GM21526 (cell line): Measurements from ENCODE around the gene CARS2.
A peak's percentile ranks its signal among the peaks of the same experiment; 100 is the strongest.
"Not testable (repeated sequence)": the region's sequence is repeated elsewhere in the genome, so short reads cannot be mapped to it uniquely, and the experiment has no call there.

ENCODE experiments used
- ATAC-seq: cut with Tn5 transposase; IDR thresholded peaks from one replicate; pipeline ENCODE4 v1.9.1; 2021; ENCODE audit warnings: moderate library complexity; ENCODE audit not compliant: unreplicated experiment, low FRiP score

Gene CARS2

GRCh38 chr13:110624766-110625756 is 80.9 kb downstream of the CARS2 start:
- no peak for ATAC-seq

DNA sequence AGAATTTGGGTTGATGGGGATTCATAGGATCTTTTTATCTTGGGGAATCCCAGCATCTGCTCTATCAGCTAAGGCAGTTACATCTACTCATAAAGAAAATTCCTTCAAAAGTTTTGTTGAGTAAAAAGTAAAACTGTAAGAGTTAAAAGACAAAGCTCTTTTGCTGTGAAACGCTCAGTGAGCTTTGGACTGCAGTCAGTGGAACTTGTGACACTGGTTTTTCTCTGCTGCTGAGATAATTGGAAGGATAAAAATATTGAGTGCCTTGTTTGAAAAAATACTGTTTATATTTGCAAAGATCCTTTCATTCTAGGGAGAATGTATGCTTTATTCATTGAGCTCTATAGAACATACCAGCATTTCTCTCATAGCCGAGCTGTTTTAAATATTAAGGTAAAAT is 85.3 kb downstream of the CARS2 start:
- ATAC-seq: no peak

GRCh38 chr13:110618780-110619179 is 87.1 kb downstream of the CARS2 start:
- ATAC-seq: no peak

DNA sequence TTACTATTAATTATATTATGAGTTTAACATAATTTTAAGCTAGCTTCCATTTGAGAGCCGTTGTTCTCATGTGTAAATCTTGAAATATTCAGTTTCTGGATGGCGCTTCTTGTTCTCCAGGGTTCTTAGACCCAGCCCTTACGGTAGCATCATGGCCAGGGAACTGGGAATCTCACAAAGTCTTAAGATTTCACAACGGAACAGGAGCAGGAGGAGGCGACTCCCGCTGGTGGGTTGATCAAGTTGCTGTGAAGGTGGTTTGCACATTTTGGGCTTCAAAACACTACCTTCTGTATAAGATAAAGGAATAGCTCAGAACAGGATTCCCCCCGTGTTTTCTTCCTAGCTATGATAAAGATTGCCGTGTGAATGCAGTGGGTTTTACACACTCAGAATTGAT is 87.7 kb downstream of the CARS2 start:
- no peak for ATAC-seq

DNA sequence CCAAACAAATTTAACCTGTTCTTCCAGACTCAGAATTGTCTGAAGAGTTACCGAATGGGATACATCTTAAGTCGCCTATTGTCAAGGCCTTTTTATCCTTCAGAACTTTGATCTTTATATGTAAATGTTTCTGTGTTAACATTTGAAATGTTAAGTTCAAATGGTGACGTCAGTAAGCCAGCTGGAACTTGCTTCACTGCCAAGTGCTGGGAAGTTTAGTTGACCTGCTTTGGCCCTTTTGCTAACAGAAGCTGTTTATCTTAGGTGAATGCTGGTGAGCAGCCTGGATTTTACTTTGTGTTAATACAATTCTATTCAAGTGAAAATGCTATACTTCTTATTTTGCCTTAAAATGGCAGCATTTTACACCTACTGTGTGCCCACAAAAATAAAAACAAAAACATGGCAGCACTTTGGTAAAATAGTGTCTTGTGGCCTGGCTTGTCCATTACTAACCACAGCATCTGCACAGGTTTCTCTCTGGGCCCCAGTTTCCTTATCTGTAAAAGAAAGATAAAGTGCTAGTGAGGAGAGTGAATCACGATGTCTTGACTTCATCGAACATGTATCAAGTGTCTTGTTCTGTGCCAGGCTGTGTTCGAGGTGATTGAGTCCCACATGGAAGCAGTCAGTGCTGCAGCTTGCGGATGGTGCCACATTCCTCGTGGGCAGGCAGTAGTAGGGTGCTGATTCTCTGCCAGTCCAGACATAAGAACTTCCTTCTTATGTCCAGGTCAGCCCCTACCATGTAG is 88.4 kb downstream of the CARS2 start:
- ATAC-seq: no peak

- peak; percentile 46 for ATAC-seq
These were observed 89.5 kb downstream of the CARS2 start for GRCh38 chr13:110616103-110617101.

DNA sequence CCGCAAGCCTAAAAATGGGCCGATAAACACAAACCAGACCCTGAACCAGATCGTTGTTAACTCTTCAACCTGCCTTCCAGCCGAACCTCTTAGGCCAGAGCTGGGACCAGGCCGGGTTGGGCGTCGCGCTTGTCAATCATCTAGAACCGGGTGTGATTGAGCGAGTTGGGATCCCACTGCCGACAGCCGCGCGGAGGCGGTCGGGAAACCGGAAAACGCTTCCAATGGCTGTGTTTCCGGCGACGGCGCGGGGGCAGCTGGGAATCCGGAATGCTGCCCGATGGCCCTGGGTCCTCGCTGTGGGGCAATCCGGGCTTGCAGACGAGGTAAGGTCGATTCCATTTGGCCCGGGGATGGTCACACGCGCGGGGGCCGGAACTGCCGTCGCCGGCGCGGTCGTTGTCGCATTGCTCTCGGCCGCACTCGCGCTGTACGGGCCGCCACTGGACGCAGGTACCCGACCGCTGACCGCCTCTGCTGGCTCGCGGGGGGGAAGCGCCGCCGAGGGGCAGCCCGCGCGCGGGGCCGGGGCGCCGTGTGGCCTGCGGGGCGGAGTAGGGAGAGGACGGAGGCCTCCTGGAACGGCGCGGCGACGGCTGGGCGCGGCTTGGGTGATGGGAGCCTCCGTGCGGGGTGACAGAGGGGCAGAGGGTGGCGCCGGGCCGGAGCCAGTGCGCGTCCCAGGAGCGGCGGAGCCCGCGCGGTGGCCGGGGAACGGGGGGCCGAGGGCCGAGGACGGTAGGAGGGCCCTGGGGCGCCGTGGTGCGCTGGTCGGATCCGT is 90.4 kb downstream of the CARS2 start, which contains the start of gene NAXD:
TSS of gene NAXD (plus strand) at position 224 of the 781 bp plus-strand sequence. CDS start at position 281, 57 bp downstream.
- ATAC-seq: peak; percentile 67

- no peak for ATAC-seq
These were observed 91.0 kb downstream of the CARS2 start for GRCh38 chr13:110615005-110615321.

DNA sequence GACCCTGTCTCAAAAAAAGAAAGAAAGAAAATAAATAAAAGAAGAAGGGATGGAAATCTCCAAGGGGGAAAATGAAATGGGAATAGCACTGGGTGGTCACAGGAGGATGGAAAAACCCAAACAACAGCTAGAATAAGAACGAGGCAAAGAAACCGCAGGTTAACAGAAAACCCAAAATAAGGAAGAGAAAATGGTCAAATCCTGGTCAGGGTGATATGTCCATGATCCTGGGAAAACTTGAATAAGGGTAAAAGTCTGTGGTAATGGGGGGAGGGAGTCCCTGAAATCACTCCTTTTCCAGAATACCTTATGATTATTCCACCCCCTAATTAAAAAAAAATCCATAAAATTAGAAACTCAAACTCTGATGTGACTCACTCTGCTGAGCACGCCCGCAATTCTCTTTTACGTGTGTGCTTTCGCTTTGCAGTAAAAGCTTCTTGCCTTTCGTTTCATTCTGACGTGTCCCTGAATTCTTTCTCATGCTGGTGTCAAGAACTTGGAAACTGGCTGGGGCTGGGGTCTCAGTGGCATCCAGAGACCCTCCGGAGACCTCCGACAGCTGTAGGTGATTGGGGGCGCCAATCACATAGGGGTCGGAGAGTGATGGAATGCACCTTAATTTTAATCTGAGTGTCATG is 94.8 kb downstream of the CARS2 start:
- peak; percentile 60 for ATAC-seq

DNA sequence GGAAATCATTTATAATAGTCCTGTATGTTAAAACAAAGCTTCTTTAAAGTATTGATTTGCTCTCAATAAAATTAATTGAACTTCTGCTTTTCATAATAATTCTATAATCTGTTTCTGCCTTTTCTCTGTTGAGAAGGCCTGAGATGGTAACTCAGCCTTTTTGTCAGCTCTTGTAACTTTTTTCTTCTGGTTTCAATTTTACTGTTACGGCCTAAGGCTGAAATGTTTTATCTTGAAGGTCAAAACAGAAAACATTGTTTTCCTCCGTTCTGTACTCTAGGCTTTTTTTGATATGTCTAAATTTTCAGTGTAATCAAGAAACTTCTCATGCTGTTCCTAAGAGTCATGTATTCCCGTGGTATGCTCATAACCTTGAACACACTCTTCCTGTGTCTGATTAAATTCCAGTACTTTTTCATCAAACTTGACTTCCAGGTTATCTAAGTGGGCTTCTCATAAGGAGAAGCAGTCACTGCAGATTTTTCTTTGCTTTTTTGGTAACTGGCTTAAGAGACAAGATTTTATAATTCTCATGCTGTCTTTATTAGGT is 98.2 kb downstream of the CARS2 start:
- no peak for ATAC-seq

GRCh38 chr13:110606281-110606680 is 99.6 kb downstream of the CARS2 start:
- not testable (repeated sequence) for ATAC-seq

DNA sequence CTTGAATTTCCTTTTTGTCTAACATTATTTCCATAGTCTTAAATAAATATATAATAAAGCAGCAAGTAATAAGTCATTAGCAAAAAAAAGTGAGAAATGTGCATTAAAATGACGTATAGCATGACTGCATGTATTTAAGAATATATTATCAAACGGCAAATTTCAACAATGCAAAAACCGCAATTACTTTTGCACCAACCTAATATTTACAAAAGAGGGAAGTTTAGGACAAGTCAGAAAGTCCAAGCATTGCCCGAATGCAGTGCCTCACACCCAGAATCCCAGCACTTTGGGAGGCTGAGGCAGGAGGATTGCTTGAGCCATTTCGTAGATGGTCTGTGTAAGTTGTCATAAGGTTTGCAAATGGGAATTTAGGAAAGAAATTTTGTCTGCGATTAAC is 100.8 kb downstream of the CARS2 start:
- no peak for ATAC-seq

DNA sequence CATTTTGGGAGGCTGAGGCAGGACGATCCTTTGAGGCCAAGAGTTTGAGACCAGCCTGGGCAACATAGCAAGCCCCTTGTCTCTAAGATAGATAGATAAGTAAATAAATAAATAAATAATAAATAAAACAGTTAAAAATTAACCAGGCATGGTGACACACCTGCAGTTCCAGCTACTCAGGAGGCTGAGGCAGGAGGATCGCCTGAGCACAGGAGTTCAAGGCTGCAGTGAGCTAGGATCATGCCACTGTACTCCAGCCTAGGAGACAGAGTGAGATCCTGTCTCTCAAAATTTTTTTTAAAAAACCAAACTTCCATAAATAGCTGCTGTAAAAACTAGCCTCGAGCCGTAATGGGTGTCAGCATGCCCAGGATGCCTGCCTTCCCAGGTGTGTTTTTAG is 104.9 kb downstream of the CARS2 start:
- ATAC-seq: no peak

DNA sequence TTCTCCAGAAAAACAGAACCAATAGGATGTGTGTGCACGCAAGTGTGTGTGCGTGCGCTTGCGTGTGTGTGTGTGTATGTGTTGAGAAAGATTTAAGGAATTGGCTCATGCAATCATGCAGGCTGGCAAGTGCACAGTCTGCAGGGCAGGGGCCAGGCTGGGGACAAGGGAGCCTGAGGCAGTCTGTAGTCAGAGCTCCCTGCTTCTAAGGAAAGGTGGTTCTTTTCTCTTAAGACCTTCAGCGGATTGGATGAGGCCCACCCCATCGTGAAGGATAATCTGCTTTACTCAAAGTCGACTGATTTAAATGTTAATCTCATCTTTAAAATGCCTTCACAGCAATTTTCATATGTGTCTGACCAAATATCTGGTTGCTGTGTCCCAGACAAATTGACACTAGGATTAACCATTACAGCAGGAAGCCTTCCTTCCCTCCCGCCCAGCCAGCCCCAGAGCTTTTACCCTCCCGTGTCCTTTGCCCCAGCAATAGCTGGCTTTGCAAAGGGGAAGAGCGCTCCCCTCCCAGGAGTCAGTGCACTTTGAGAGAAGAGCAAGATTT is 105.6 kb downstream of the CARS2 start:
- ATAC-seq: no peak

DNA sequence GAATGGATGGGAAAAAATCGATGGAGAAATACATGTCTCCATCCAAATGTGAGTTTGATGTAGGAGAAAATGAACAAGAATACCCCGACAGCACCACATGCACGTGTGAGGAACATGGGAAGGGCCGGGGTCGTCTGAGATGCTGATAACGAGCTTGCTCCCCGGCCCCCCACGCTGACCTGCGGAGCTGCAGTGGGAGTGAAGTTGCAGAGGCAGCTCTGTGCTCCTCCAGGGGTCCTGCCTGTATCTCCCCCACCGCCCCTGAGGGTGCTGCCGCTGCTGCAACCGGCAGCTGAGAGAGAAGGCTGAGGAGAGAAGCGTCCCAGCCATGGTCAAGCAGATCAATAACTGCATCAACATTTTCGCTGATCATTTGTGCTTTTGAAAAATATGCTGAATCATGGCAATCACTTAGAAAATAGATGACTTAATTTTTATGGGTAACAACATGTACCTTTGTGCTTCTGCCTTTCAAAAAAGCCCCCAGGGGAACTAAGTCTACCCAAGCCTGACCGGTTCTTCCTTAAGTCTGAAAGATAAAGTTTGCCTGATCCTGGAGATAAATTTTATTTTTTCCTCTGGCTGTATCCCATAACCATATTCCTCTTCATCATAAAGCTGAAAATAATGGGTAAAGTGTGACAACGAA is 108.8 kb downstream of the CARS2 start:
- no peak for ATAC-seq

DNA sequence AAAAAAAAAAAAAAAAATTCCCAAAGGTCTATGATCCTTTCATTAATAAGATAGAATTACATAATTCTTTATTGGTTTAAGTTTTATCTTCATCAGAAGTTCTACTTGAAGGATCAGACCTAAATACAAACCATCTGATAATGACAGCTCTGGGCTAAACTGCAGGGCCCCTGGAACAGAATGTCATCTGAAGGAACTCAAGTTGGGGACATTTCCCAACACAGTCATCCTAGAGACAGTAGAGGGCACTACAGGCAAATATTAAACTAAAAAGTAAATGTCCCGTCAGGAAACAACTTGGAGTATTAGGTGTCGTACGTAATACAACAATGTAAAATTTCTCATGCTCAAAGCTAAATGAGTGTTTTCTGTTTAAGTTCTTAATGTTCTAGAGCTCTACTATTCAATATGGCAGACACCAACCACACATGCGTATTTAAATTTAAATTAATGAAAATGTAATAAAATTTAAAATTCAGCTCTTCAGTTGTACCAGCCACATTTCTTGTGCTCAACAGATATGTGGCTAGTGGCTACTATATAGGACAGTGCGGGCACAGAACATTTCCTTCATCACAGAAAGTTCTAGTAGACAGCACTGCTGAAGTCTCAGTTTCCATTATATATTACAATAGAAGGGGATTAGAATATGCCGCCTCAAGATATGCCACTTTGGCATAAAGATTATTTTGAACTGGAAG is 112.3 kb downstream of the CARS2 start:
- ATAC-seq: peak; percentile 85

DNA sequence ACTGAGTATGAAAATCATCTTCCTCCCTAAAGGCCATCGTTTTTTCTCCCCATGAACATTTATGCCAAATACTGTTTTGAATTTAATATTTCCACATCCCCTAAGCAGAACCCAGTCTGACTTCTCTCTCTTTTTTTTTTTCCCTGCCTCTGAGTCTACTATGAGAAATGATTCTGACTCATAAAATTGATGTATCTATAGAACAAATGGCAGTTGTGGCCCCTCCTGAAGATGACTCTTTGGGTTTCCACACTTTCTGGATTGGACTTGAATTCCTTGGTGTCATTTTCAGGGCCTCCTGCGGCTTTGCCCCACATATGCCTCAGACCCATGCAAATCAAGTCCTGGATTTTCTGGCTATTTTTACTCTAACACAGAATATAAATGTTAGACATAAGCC is 113.3 kb downstream of the CARS2 start:
- no peak for ATAC-seq
